Hepatocyte (in vitro differentiated cells): ENCODE results near the gene VWA1.

ENCODE experiments used
- CTCF ChIP-seq: fragments of 200-600 bp; sonication (generic); IDR thresholded peaks from 2 replicates; pipeline ENCODE4 v1.5.1; 2016; ENCODE audit warnings: antibody characterized with exemption, mild to moderate bottlenecking; ENCODE audit not compliant: poor library complexity
- EZH2 ChIP-seq: fragments of 200-600 bp; sonication (generic); IDR thresholded peaks from 2 replicates; pipeline ENCODE4 v1.6.1; 2016; ENCODE audit warnings: antibody characterized with exemption, mild to moderate bottlenecking, borderline replicate concordance

DNA sequence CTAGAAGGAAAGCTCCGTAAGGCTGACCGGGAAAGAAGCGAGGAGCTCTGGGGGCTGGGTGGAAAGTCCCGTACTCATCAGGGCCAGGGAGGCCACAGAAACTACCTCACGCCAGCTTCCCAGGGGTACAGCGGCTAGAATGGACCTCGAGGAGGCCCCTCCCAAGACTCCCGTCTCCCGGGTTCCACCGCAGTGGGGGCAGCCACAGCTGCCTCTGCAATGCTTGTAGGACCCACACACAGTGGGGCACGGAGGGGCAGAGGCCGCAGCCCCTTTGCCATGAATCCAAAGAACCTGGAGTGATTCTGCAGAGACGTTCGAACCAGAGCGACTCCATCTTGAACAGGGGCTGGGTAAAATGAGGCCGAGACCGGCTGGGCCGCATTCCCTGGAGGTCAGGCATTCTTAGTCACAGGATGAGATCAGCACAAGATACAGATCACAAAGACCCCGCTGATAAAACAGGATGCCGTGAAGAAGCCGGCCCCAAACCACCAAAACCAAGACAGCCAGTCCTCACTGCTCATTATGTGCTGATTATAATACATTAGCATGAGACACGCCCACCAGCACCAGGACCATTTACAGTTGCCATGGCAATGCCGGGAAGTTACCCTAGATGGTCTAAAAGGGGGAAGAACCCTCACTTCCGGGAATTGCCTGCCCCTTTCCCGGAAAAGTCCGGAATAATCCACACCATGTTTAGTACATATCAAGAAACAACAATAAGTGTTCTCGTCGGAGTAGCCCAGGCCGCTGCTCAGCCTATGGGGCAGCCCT lies 12.8 kb upstream of the VWA1 start:
- no peak for TF ChIP-seq CTCF
- TF ChIP-seq EZH2 = no peak
